Astrocyte (in vitro differentiated cells and primary cell): ENCODE measurements around the gene NUP205. TPM values are rescaled to one million over a fixed set of nuclear protein-coding genes. Genes with fewer than 3 reads are reported as not detected.

Experiments used
- DNase-seq: peaks from one replicate; pipeline ENCODE4 v3.0.0-alpha.2; 2010; ENCODE audit warnings: low read depth
- FAIRE-seq: peaks from 2 replicates; lab custom pipeline; 2011; peaks lifted over from hg19 to GRCh38; lab: Jason Lieb, UNC
- H2AFZ ChIP-seq: 2 replicates; pipeline ENCODE4 v1.6.0; 2012; ENCODE audit warnings: low read depth, low read length, inconsistent platforms
- H3K27ac ChIP-seq: 2 replicates; pipeline ENCODE4 v1.5.1; 2011; ENCODE audit warnings: low read depth, low read length, inconsistent platforms
- H3K27me3 ChIP-seq: 2 replicates; pipeline ENCODE4 v1.6.0; 2011; ENCODE audit warnings: low read length, inconsistent platforms; ENCODE audit not compliant: insufficient read depth
- H3K36me3 ChIP-seq: 2 replicates; pipeline ENCODE4 v1.5.1; 2011; ENCODE audit warnings: low read length, inconsistent platforms; ENCODE audit not compliant: insufficient read depth
- H3K4me1 ChIP-seq: 2 replicates; pipeline ENCODE4 v1.5.1; 2011; ENCODE audit warnings: low read length, inconsistent platforms; ENCODE audit not compliant: insufficient read depth
- H3K4me2 ChIP-seq: 2 replicates; pipeline ENCODE4 v1.6.0; 2012; ENCODE audit warnings: low read length, inconsistent platforms
- H3K4me3 ChIP-seq: 2 replicates; pipeline ENCODE4 v1.5.1; 2011; ENCODE audit warnings: low read depth, mild to moderate bottlenecking, low read length, inconsistent platforms; ENCODE audit not compliant: insufficient read depth
- H3K79me2 ChIP-seq: 2 replicates; pipeline ENCODE4 v1.6.0; 2012; ENCODE audit warnings: mild to moderate bottlenecking, low read length, inconsistent platforms; ENCODE audit not compliant: insufficient read depth
- H3K9ac ChIP-seq: 2 replicates; pipeline ENCODE4 v1.6.0; 2012; ENCODE audit warnings: mild to moderate bottlenecking, low read length, inconsistent platforms
- H3K9me3 ChIP-seq: 2 replicates; pipeline ENCODE4 v1.5.1; 2012; ENCODE audit warnings: low read depth, mild to moderate bottlenecking, low read length, inconsistent platforms; ENCODE audit not compliant: insufficient read depth
- H4K20me1 ChIP-seq: 2 replicates; pipeline ENCODE4 v1.6.0; 2012; ENCODE audit warnings: low read length, inconsistent platforms; ENCODE audit not compliant: insufficient read depth
- H3K27ac Mint-ChIP-seq: one replicate; pipeline ENCODE4 v1.8.0; 2021; ENCODE audit warnings: mild to moderate bottlenecking, mixed read lengths; ENCODE audit not compliant: unreplicated experiment
- H3K27me3 Mint-ChIP-seq: one replicate; pipeline ENCODE4 v1.8.0; 2021; ENCODE audit warnings: low read depth, mixed read lengths; ENCODE audit not compliant: unreplicated experiment
- H3K36me3 Mint-ChIP-seq: one replicate; pipeline ENCODE4 v1.8.0; 2021; ENCODE audit warnings: low read depth, mixed read lengths; ENCODE audit not compliant: unreplicated experiment
- H3K4me1 Mint-ChIP-seq: one replicate; pipeline ENCODE4 v1.8.0; 2021; ENCODE audit warnings: low read depth, mixed read lengths; ENCODE audit not compliant: unreplicated experiment
- H3K4me3 Mint-ChIP-seq: one replicate; pipeline ENCODE4 v1.8.0; 2021; ENCODE audit warnings: mild to moderate bottlenecking, moderate library complexity, mixed read lengths; ENCODE audit not compliant: unreplicated experiment
- H3K9me3 Mint-ChIP-seq: one replicate; pipeline ENCODE4 v1.8.0; 2021; ENCODE audit warnings: mild to moderate bottlenecking, mixed read lengths; ENCODE audit not compliant: unreplicated experiment
- CTCF ChIP-seq: IDR thresholded peaks from 2 replicates; pipeline ENCODE4 v1.5.1; 2011; ENCODE audit warnings: low read depth, mild to moderate bottlenecking, inconsistent platforms, low read length, moderate library complexity; ENCODE audit not compliant: insufficient read depth
- EZH2 ChIP-seq: IDR thresholded peaks from 2 replicates; pipeline ENCODE4 v1.6.1; 2012; ENCODE audit warnings: mild to moderate bottlenecking, low read length, inconsistent platforms; ENCODE audit not compliant: insufficient read depth
- total RNA-seq: library from RNA; stranded (reverse); gene quantifications from 2 replicates; pipeline ENCODE4 v1.2.1, GENCODE V29; 2021

The NUP205 gene
- total RNA-seq, 1 donor from 2014 or later = 50.5 TPM

GRCh38 chr7:135541029-135541428 is 16.7 kb upstream of the NUP205 start:
- Mint-ChIP-seq H3K36me3 (no peaks in the 10 kb centered on the region), H3K27me3 (no peaks in the 10 kb centered on the region), H3K4me3 (no peak overlapping the region), H3K9me3 (peaks cover 1% of the 10 kb centered on the region), H3K4me1 (no peaks in the 10 kb centered on the region), H3K27ac (no peak overlapping the region)
- H3K79me2 ChIP-seq = no peaks in the 10 kb centered on the region
- TF ChIP-seq EZH2 = no peak
- TF ChIP-seq CTCF = no peak
- H3K27ac ChIP-seq = no peak overlapping the region
- no peaks in the 10 kb centered on the region for H3K36me3 ChIP-seq
- H3K9me3 ChIP-seq = no peaks in the 10 kb centered on the region
- no peak overlapping the region for H3K4me2 ChIP-seq
- no peak overlapping the region for H3K9ac ChIP-seq
- no peak for FAIRE-seq
- no peak for DNase-seq
- H3K4me3 ChIP-seq = no peak overlapping the region
- H4K20me1 ChIP-seq = no peaks in the 10 kb centered on the region
- H3K27me3 ChIP-seq = peaks cover 2% of the 10 kb centered on the region
- no peaks in the 10 kb centered on the region for H3K4me1 ChIP-seq
- H2AFZ ChIP-seq = no peak overlapping the region

GRCh38 chr7:135550196-135550595 is 7.5 kb upstream of the NUP205 start:
- H2AFZ ChIP-seq = no peak overlapping the region
- no peak overlapping the region for H3K27ac ChIP-seq
- H3K4me3 Mint-ChIP-seq = no peak overlapping the region
- H3K36me3 ChIP-seq = no peaks in the 10 kb centered on the region
- no peak overlapping the region for H3K4me3 ChIP-seq
- no peak for DNase-seq
- no peaks in the 10 kb centered on the region for H3K9me3 Mint-ChIP-seq
- no peaks in the 10 kb centered on the region for H3K4me1 ChIP-seq
- no peaks in the 10 kb centered on the region for H3K36me3 Mint-ChIP-seq
- H3K9ac ChIP-seq = no peak overlapping the region
- H4K20me1 ChIP-seq = no peaks in the 10 kb centered on the region
- H3K4me1 Mint-ChIP-seq = no peaks in the 10 kb centered on the region
- H3K9me3 ChIP-seq = no peaks in the 10 kb centered on the region
- TF ChIP-seq EZH2 (no peak), CTCF (no peak)
- no peak overlapping the region for H3K27ac Mint-ChIP-seq
- H3K4me2 ChIP-seq = no peak overlapping the region
- H3K27me3 Mint-ChIP-seq = no peaks in the 10 kb centered on the region
- peaks cover 5% of the 10 kb centered on the region for H3K27me3 ChIP-seq
- no peak for FAIRE-seq
- H3K79me2 ChIP-seq = no peaks in the 10 kb centered on the region

DNA sequence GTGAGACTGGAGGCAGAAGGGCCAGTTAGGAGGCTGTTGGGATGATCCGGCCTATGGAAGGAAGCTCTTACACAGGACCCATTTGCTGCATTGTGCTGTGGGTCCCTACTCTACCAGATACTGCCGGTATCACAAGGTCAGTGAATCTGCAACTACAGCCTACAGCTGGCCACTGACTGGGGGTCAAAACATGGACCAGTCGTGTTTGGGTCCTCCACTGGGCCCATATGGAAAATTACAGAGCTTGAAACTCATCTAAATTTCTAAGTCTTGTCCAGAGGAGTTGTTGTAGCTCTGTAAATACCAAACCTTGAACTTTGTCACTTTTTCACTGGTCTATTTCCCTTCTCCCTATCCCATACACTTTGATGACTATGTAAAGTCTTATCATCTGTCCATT is 5.6 kb upstream of the NUP205 start:
- TF ChIP-seq CTCF (no peak), EZH2 (no peak)
- Histone ChIP-seq H3K79me2 (no peaks in the 10 kb centered on the region), H3K27me3 (peaks cover 5% of the 10 kb centered on the region), H3K9ac (no peak overlapping the region), H3K27ac (no peak overlapping the region), H2AFZ (no peak overlapping the region), H3K4me3 (no peak overlapping the region), H3K4me2 (no peak overlapping the region), H4K20me1 (no peaks in the 10 kb centered on the region), H3K36me3 (no peaks in the 10 kb centered on the region), H3K9me3 (no peaks in the 10 kb centered on the region), H3K4me1 (no peaks in the 10 kb centered on the region)
- Mint-ChIP-seq H3K27me3 (no peaks in the 10 kb centered on the region), H3K4me1 (no peaks in the 10 kb centered on the region), H3K36me3 (no peaks in the 10 kb centered on the region), H3K4me3 (no peak overlapping the region), H3K9me3 (no peaks in the 10 kb centered on the region), H3K27ac (no peak overlapping the region)
- DNase-seq (no peak), FAIRE-seq (no peak)
